GM13977 (cell line): ENCODE data around the gene AHDC1.
"Not testable (repeated sequence)": the region's sequence is repeated elsewhere in the genome, so short reads cannot be mapped to it uniquely, and the experiment has no call there.

Experiments used
- DNase-seq: peaks from one replicate; pipeline ENCODE4 v3.0.0; 2012; ENCODE audit warnings: low spot score
- in situ Hi-C: fragments of 300-500 bp; cut with MboI; formaldehyde crosslinking; loops from one replicate; pipeline ENCODE4 v1.12.0; 2022; ENCODE audit warnings: low sequenced_read_pairs, low pct_unique_long_range_greater_than_20kb, mixed read lengths, inconsistent platforms; ENCODE audit not compliant: unreplicated experiment
- TF ChIP-seq, protein P1 (sequence below): IDR thresholded peaks from 2 replicates; pipeline ENCODE4 v1.5.1; 2012; ENCODE audit warnings: mild to moderate bottlenecking, control low read depth; ENCODE audit not compliant: insufficient read depth; ENCODE audit errors: extremely low read depth, missing control alignments

AHDC1 gene

DNA sequence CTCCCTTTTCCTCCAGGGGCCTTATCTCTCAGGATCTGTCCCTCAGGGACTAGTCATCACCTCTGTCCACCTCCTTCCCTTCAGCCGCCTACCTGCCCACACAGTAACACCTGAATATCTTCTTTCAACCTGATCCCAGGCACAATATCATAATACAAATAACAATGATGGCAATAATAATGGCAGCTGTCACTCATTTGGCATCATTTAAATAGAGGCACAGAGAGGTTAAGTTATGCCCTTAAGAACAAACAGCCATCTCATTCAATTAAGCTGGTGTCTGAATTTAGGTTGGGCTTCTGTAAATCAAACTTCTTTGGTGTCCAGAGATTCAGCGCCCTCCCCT is 47.5 kb downstream of the AHDC1 start:
- in situ Hi-C loops = no loop called here
- TF ChIP-seq, protein P1, sequence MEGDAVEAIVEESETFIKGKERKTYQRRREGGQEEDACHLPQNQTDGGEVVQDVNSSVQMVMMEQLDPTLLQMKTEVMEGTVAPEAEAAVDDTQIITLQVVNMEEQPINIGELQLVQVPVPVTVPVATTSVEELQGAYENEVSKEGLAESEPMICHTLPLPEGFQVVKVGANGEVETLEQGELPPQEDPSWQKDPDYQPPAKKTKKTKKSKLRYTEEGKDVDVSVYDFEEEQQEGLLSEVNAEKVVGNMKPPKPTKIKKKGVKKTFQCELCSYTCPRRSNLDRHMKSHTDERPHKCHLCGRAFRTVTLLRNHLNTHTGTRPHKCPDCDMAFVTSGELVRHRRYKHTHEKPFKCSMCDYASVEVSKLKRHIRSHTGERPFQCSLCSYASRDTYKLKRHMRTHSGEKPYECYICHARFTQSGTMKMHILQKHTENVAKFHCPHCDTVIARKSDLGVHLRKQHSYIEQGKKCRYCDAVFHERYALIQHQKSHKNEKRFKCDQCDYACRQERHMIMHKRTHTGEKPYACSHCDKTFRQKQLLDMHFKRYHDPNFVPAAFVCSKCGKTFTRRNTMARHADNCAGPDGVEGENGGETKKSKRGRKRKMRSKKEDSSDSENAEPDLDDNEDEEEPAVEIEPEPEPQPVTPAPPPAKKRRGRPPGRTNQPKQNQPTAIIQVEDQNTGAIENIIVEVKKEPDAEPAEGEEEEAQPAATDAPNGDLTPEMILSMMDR = no peak
- no peak for DNase-seq

DNA sequence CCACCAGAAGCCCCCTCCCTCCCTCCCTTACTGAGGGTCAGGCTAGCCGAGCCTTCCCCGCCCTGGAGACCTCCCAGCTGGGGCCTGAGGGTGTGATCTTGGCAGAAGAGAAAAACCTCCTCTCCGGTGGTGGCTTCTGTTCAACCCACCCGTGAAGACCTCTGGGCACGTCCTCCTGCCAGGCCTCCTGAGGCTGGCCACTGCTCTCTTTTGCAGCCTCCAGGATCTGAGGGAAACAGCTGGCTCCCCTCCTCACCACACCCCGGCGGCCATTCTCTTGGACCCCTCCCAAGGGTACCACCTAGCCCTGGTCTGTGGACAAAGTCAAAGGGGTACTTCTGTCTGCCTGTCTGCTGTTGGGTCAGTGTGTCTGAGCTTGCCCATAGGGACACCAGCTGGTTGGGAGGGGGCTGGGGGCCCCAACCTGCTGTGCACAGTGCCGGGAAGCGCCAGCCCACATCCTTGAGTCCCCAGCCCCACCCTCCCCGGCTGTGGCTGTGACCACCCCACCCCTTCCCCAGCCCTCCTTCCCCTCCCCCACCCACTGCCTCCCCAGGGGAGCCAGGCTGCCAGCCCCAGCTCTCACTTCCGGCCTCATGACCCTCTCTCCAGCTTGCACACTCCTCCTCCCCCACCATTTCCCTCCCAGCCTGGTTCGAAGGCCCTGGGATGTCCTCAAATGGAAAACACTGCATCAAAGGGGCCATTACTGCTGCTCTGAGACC is 48.1 kb downstream of the AHDC1 start:
- TF ChIP-seq, protein P1 = no peak
- peak; percentile 69 for DNase-seq
- in situ Hi-C loops = no loop called here

- in situ Hi-C loops = no loop called here
- DNase-seq = no peak
- TF ChIP-seq, protein P1 = no peak
Measured at GRCh38 chr1:27554759-27555699, 48.9 kb downstream of the AHDC1 start.

DNA sequence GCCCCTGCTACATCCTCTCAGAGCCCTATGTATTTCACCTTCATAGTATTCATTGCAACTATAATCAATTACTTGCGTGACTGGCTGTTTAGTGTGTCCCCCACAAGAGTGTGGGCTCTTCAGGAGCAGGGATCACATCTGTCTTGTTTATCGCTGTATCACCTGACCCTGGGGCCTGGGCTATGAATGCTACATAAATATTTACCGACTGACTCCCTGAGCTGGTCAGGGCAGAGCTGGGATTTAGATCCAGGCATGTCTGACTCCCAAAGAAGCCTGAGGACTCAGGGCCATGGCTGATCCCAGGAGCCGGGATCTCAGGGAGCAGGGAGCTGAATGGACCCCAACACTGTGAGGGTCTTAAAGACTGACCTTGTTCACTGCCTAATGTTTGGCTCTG is 49.7 kb downstream of the AHDC1 start:
- in situ Hi-C loops = no loop called here
- TF ChIP-seq, protein P1 = no peak
- DNase-seq = no peak

- in situ Hi-C loops, DNase-seq: not testable (repeated sequence)
Measured at GRCh38 chr1:27553823-27554222, 50.1 kb downstream of the AHDC1 start.

- in situ Hi-C loops = no loop called here
- DNase-seq = no peak
- TF ChIP-seq, protein P1 = no peak
Measured at GRCh38 chr1:27552911-27553420, 51.0 kb downstream of the AHDC1 start.

- DNase-seq = no peak
- TF ChIP-seq, protein P1 = no peak
- in situ Hi-C loops = no loop called here
Measured at GRCh38 chr1:27551953-27552312, 52.0 kb downstream of the AHDC1 start.
